HepG2 (cell line): Measurements from ENCODE around the gene EIF5A. TPM values are rescaled to one million over a fixed set of nuclear protein-coding genes. Genes with fewer than 3 reads are reported as not detected.

Source experiments
- ATRX ChIP-seq: sonication (generic); formaldehyde crosslinking; IDR thresholded peaks from 2 replicates; pipeline ENCODE4 v1.4.0; 2020; ENCODE audit warnings: missing genetic modification reagents, borderline replicate concordance
- CENPBD1 ChIP-seq: sonication (generic); formaldehyde crosslinking; IDR thresholded peaks from 2 replicates; pipeline ENCODE4 v1.8.0; 2022; ENCODE audit warnings: missing genetic modification reagents, low read depth, mild to moderate bottlenecking, borderline replicate concordance
- CHCHD3 ChIP-seq: sonication (generic); formaldehyde crosslinking; IDR thresholded peaks from 2 replicates; pipeline ENCODE4 v1.8.0; 2022; ENCODE audit warnings: mild to moderate bottlenecking, missing genetic modification reagents, moderate library complexity
- CREBL2 ChIP-seq: sonication (generic); formaldehyde crosslinking; IDR thresholded peaks from 2 replicates; pipeline ENCODE4 v1.8.1; 2023; ENCODE audit warnings: missing genetic modification reagents, mild to moderate bottlenecking, borderline replicate concordance
- CREM ChIP-seq, 2 experiments: sonication (generic) in 1 of 2; formaldehyde crosslinking in 1 of 2; IDR thresholded peaks; 2 replicates each; pipeline versions ENCODE4 v1.4.0 to v1.6.1; 2016 to 2020; ENCODE audit warnings: antibody characterized with exemption in 1 of 2, mild to moderate bottlenecking in 1 of 2, missing genetic modification reagents in 1 of 2
- GATA4 ChIP-seq: sonication (generic); IDR thresholded peaks from 2 replicates; pipeline ENCODE4 v1.6.1; 2016; ENCODE audit warnings: antibody characterized with exemption, low read depth, borderline replicate concordance
- KDM2A ChIP-seq: sonication (generic); formaldehyde crosslinking; IDR thresholded peaks from 2 replicates; pipeline ENCODE4 v1.4.0; 2020; ENCODE audit warnings: low read depth, missing genetic modification reagents, borderline replicate concordance
- KLF15 ChIP-seq: sonication (generic); formaldehyde crosslinking; IDR thresholded peaks from 2 replicates; pipeline ENCODE4 v1.8.1; 2023; ENCODE audit warnings: borderline replicate concordance, mild to moderate bottlenecking, inconsistent platforms, missing genetic modification reagents, mixed read lengths
- NPAS2 ChIP-seq: sonication (generic); formaldehyde crosslinking; IDR thresholded peaks from 2 replicates; pipeline ENCODE4 v1.8.0; 2022; ENCODE audit warnings: mild to moderate bottlenecking, missing genetic modification reagents, borderline replicate concordance
- SRSF9 ChIP-seq: fragments of 200-400 bp; formaldehyde crosslinking; IDR thresholded peaks from 2 replicates; pipeline ENCODE4 v1.6.1; 2018; ENCODE audit warnings: borderline replicate concordance, mild to moderate bottlenecking, low read depth, low read length; ENCODE audit not compliant: insufficient read depth, poor library complexity, severe bottlenecking
- TAF1 ChIP-seq: sonication (generic); formaldehyde crosslinking; IDR thresholded peaks from 2 replicates; pipeline ENCODE4 v1.4.0; 2020; ENCODE audit warnings: missing genetic modification reagents
- ZFP36L1 ChIP-seq: sonication (generic); formaldehyde crosslinking; IDR thresholded peaks from 2 replicates; pipeline ENCODE4 v1.8.0; 2022; ENCODE audit warnings: mild to moderate bottlenecking, missing genetic modification reagents, moderate library complexity
- ZMYM3 ChIP-seq: sonication (generic); formaldehyde crosslinking; IDR thresholded peaks from 2 replicates; pipeline ENCODE4 v1.5.1; 2020; ENCODE audit warnings: mild to moderate bottlenecking, missing genetic modification reagents
- ZNF768 ChIP-seq: sonication (generic); formaldehyde crosslinking; IDR thresholded peaks from 2 replicates; pipeline ENCODE4 v1.4.0; 2020; ENCODE audit warnings: missing genetic modification reagents
- ZSCAN21 ChIP-seq: sonication (generic); formaldehyde crosslinking; IDR thresholded peaks from 2 replicates; pipeline ENCODE4 v1.8.0; 2022; ENCODE audit warnings: mild to moderate bottlenecking, missing genetic modification reagents, moderate library complexity, borderline replicate concordance
- polyA plus RNA-seq, 8 experiments: library from polyadenylated mRNA; depleted of rRNA in 3 of 8; stranded (reverse) in 7 of 8; unstranded in 1 of 8; fragments of >200 nt; fragmentation: Illumina TruSeq in 4 of 8; extraction: Trizol in 4 of 8; gene quantifications; 2 replicates each; pipeline versions ENCODE4 v1.2.1 to v1.2.3, GENCODE V29; 2011 to 2016; ENCODE audit warnings: low read depth in 4 of 8, missing spikeins in 1 of 8, mixed read lengths in 1 of 8; ENCODE audit not compliant: insufficient read depth in 1 of 8
- total RNA-seq, 5 experiments: library from RNA; depleted of rRNA; stranded (reverse); fragments of >200 nt; fragmentation: Illumina TruSeq; extraction: Trizol; gene quantifications; 2 replicates each; pipeline ENCODE4 v1.2.3, GENCODE V29; 2016; ENCODE audit warnings: low read depth in 1 of 5
- TF ChIP-seq, protein P1 (sequence below): sonication (generic); formaldehyde crosslinking; IDR thresholded peaks from 2 replicates; pipeline ENCODE4 v1.4.0; 2020; ENCODE audit warnings: missing genetic modification reagents, mild to moderate bottlenecking, borderline replicate concordance
- TF ChIP-seq, protein P2 (sequence below), 2 experiments: fragments of 450-650 bp in 1 of 2; sonication (generic) in 1 of 2; formaldehyde crosslinking in 1 of 2; IDR thresholded peaks; 2 replicates each; pipeline versions ENCODE4 v1.6.1 to v1.8.0; 2016 to 2022; ENCODE audit warnings: antibody characterized with exemption in 1 of 2, mild to moderate bottlenecking in 1 of 2, missing genetic modification reagents in 1 of 2

EIF5A gene
- total and polyA plus RNA-seq, 2 of the 13 experiments (the other 11 are each of a cell fraction or from before 2014, with no cell fraction given): 319 to 337 TPM

- TF ChIP-seq CREM (IDR thresholded peaks at IDR 0.05) (peak; percentile 16; the same call in 1 of the 2 replicates), CREM (CRISPR knock-in tag; IDR thresholded peaks at IDR 0.05) (no peak), ZSCAN21 (CRISPR knock-in tag) (0 out of 2 replicates have a peak, but pooled peaks have one; percentile 23), ZFP36L1 (CRISPR knock-in tag) (no peak), CREBL2 (CRISPR knock-in tag) (no peak), KDM2A (CRISPR knock-in tag) (peak; percentile 75; the same call in 1 of the 2 replicates), ATRX (CRISPR knock-in tag) (no peak), CHCHD3 (CRISPR knock-in tag) (no peak), TAF1 (CRISPR knock-in tag) (peak; percentile 78), GATA4 (peak; percentile 37; the same call in 1 of the 2 replicates), KLF15 (no peak), SRSF9 (no peak), ZMYM3 (no peak), NPAS2 (no peak), ZNF768 (CRISPR knock-in tag) (no peak), CENPBD1 (CRISPR knock-in tag) (no peak)
- TF ChIP-seq, protein P1, sequence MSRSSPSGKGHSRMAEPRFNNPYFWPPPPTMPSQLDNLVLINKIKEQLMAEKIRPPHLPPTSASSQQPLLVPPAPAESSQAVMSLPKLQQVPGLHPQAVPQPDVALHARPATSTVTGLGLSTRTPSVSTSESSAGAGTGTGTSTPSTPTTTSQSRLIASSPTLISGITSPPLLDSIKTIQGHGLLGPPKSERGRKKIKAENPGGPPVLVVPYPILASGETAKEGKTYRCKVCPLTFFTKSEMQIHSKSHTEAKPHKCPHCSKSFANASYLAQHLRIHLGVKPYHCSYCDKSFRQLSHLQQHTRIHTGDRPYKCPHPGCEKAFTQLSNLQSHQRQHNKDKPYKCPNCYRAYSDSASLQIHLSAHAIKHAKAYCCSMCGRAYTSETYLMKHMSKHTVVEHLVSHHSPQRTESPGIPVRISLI (CRISPR knock-in tag): no peak; the same call in 1 of the 2 replicates
- TF ChIP-seq, protein P2, sequence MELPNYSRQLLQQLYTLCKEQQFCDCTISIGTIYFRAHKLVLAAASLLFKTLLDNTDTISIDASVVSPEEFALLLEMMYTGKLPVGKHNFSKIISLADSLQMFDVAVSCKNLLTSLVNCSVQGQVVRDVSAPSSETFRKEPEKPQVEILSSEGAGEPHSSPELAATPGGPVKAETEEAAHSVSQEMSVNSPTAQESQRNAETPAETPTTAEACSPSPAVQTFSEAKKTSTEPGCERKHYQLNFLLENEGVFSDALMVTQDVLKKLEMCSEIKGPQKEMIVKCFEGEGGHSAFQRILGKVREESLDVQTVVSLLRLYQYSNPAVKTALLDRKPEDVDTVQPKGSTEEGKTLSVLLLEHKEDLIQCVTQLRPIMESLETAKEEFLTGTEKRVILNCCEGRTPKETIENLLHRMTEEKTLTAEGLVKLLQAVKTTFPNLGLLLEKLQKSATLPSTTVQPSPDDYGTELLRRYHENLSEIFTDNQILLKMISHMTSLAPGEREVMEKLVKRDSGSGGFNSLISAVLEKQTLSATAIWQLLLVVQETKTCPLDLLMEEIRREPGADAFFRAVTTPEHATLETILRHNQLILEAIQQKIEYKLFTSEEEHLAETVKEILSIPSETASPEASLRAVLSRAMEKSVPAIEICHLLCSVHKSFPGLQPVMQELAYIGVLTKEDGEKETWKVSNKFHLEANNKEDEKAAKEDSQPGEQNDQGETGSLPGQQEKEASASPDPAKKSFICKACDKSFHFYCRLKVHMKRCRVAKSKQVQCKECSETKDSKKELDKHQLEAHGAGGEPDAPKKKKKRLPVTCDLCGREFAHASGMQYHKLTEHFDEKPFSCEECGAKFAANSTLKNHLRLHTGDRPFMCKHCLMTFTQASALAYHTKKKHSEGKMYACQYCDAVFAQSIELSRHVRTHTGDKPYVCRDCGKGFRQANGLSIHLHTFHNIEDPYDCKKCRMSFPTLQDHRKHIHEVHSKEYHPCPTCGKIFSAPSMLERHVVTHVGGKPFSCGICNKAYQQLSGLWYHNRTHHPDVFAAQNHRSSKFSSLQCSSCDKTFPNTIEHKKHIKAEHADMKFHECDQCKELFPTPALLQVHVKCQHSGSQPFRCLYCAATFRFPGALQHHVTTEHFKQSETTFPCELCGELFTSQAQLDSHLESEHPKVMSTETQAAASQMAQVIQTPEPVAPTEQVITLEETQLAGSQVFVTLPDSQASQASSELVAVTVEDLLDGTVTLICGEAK (IDR thresholded peaks at IDR 0.05): no peak
- TF ChIP-seq, protein P2 (CRISPR knock-in tag; IDR thresholded peaks at IDR 0.05): no peak
Observed at GRCh38 chr17:7306911-7307685, at the start of gene EIF5A (continued).
